DMS79 (cell line): ENCODE data around the gene IL1R2.
"Not testable (repeated sequence)": the region's sequence is repeated elsewhere in the genome, so short reads cannot be mapped to it uniquely, and the experiment has no call there.

Experiments
- DNase-seq: peaks from one replicate; lab custom pipeline; 2025; lab: John Stamatoyannopoulos, UW

IL1R2 gene

DNA sequence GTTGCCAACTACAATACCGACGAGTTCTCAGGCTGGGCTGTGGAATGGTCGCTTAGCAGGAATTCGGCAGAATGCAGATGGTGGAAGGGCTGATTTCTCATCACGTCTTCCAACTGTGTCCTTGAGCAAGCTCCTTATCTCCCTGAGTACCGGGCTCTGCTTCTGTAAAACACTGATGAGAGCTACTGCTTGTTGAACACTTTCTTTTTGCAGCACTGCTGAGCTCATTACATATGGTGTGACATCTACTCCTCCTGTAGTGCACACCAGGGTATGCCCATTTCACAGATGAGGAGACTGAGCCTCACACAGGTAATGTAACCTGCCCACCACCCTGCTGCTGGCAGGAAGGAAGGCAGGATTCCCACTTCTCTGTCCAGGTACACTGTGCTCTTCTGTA, 8.3 kb downstream of the IL1R2 start:
- no peak for DNase-seq

DNA sequence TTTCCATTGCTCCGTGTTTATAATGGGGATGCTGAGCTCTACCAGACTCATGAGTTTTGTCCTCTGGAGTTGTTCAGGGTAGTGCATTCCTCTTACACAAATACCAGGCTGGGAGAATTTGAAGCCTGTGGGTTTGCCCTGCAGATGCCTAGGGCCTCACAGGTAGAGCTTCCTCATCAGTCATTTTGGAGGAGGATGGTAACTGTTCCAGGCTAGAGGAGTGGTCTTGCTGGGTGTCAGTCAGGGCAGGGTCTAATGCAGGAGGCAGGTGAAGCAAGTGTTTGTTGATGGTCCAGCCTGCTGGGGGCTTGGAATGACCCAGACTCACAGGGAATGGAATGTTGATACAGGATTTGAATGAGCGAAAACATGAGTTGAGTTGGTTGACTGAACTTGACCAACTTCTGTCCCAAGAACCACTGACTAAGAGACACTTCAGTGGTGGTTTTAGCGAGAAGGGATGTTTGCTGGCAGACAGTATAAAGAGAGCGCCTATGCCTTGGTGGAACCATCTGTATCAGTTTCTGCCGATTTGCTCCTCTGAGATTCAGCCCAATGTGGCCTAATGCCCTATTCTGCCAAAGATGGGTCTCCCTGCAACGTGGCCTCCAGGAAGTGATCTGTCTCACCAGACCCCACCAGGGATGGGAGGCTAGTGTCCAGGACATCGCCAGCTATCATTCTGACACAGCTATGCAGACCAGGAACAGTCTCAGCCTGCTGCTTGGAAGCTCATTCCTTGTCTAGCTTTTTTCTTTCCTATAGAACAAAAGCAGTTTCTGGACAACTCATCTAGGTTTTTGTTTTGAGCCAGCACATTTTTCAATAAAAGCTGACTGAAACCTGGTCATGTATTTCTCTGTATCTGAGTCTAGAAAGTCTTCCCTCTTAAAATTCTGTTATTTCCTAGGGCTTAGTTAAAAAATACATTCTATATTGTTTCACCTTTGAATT, 9.3 kb downstream of the IL1R2 start:
- DNase-seq: no peak

DNA sequence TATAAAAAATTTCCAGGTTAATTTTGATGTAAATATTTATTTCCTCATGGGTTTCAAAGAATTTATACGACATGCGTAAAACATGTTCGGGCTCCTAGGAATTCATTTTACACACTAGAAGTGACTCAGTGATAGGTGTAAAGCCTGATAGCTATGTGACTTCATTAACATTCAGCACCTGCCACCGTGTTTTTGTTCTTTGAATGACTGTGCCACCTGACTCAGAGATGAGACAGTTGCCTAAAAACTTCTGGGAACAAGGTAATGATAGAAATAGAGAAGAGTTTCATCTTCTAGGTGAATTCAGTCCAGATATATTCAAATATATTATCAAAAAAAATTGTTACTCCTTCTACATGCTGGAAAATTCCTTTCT, 10.0 kb downstream of the IL1R2 start:
- no peak for DNase-seq

- DNase-seq: no peak
Observed at GRCh38 chr2:102002228-102002627, 10.5 kb downstream of the IL1R2 start.

DNA sequence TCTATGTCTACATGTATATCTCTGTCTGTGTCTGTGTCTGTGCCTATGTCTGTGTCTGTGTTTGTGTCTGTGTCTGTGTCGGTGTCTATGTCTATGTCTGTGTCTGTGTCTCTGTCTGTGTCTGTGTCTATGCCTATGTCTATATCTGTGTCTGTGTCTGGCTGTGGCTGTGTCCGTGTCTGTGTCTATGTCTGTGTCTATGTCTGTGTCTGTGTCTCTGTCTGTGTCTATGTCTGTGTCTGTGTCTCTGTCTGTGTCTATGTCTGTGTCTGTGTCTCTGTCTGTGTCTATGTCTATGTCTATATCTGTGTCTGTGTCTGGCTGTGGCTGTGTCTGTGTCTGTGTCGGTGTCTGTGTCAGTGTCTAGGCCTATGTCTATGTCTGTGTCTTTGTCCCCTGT, 11.1 kb downstream of the IL1R2 start:
- not testable (repeated sequence) for DNase-seq

DNA sequence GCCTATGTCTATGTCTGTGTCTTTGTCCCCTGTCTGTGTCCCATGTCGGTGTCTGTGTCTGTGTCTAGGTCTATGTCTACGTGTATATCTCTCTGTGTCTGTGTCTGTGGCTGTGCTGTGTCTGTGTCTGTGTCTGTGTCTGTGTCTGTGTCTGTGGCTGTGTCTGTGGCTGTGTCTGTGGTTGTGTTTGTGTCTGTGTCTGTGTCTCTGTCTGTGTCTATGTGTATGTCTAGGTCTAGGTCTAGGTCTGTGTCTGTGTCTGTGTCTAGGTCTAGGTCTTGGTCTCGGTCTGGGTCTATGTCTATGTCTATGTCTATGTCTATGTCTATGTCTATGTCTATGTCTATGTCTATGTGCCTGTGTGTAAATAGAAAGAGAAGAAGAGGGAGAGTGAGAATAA, 11.9 kb downstream of the IL1R2 start:
- DNase-seq: no peak

GRCh38 chr2:102004581-102004980, 12.8 kb downstream of the IL1R2 start:
- DNase-seq: no peak

DNA sequence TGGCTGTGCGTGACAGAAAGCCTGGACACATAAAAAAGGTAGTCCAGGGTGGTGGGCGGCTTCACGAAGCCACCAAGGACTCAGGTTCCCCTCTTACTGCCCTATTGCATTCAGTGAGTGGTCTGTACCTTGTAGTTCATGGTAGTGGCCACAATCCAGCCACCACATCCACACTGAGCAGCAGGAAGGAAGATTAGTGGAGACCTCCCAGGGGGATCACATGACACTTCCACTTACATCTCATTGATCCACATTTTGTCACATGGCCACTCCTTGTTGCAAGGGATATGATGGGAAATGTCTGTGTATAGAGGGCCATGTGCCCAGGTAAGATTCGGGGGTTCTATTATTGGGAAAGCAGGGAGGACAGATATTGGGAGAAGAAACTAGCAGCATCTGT, 13.7 kb downstream of the IL1R2 start:
- no peak for DNase-seq

DNA sequence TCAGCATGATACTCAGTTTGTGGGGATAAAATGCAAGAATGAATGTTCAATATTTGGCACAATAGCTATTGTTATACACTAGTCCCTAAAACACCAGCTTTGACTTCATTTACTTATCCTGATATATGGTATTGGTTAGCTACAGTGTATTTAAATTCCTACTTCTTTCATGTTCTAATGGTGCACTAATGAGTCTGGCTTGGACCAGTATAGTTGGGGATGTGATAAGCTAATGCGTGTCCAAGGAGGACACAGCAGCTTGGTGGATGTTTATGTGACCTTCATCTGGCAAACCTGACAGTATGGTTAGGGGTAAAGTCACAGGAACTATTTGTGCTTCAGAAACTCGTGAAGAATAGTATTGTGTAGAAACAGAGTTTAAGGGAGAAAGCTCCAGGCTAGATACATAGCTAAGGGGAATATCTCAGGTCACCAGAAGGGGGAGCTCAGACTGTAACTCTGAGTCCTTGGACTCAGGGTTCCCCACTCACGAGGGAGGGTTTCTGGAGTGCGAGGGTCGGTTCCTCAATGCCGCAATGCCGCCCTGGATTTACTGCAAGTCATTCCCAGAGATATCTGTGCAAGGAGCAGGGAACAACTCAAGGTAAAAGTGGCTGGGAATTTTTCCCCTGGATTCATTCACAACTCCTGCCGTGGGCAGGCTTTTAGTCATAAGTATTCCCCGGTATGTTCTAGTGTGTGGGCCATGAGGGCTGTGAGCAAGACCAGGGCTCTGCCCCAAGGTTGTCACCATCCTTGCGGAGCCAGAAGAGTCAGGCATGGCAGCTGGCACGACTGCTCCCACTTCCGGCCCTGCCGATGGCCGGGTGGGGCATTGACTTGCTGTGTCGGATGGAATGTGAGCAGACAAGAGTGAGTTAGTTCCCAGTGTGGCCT, 14.5 kb downstream of the IL1R2 start:
- no peak for DNase-seq

DNA sequence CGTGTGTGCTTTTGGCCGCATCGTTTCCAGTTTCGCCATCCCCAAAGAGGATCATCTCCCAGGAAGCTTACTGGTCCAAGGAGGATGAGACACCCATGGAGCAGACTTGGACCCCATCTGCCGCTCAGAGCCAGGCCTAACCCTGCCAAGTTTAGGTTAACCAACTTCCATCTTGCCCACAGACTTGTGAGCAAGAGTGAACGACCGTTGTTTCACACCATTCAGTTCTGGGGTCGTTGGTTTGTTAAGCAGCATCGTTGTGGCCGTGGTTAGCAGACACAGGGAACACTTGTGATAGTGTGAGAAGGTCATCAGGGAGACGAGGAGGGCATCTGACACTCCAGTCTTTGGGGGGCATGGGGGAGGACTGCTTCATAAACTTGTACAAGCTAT, 15.1 kb downstream of the IL1R2 start:
- DNase-seq: no peak

GRCh38 chr2:102008490-102008889, 16.7 kb downstream of the IL1R2 start:
- DNase-seq: no peak

DNA sequence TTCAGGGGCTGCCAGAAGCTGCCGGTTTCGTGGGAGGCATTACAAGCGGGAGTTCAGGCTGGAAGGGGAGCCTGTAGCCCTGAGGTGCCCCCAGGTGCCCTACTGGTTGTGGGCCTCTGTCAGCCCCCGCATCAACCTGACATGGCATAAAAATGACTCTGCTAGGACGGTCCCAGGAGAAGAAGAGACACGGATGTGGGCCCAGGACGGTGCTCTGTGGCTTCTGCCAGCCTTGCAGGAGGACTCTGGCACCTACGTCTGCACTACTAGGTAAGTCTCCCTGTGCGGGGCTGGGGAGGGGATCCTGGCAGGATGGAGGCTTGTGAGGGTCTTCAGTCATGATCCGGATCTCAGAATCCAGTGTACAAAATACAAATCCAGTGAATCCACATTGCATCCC, 17.8 kb downstream of the IL1R2 start:
- no peak for DNase-seq

DNA sequence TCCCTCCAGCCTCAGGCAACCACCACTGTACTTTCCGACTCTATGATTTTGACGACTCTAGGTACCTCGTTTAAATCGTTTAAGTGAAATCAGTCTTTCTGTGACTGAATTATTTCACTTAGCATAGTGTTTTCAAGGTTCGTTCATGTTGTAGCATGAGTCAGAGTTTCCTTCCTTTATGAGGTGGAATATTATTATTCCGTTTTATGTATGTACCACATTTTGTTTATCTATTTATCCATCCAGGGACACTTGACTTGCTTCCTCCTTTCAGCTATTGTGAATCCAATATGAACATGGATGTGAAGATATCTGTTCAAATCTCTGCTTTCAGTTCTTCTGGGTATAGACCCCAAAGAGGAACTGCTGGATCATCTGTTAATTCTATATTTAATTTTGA, 19.1 kb downstream of the IL1R2 start:
- no peak for DNase-seq

DNA sequence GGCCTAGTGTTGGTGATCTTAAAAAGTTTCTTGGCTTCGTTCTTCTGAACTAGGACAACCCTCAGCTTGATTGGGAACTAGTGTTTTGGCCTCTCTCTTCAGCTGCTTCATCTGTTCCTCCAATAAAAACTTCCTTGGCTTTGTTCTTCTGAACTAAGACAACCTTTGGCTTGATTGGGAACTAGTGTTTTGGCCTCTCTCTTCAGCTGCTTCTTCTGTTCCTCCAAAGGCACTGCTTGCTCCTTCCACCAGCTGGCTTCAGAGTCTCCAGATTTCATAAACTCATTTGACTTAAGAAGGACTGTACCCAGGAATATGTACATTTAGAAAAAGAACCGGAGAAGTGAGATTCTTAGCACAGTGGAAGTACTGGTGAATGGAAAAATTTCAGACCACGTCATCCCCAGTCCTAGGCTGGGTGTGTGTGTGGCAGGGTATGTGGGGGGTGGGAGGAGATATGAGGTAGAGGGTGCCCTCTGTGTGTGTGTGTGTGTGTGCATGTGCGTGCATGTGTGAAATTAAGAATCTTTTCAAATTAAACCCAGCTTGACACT, 20.4 kb downstream of the IL1R2 start:
- DNase-seq: no peak

DNA sequence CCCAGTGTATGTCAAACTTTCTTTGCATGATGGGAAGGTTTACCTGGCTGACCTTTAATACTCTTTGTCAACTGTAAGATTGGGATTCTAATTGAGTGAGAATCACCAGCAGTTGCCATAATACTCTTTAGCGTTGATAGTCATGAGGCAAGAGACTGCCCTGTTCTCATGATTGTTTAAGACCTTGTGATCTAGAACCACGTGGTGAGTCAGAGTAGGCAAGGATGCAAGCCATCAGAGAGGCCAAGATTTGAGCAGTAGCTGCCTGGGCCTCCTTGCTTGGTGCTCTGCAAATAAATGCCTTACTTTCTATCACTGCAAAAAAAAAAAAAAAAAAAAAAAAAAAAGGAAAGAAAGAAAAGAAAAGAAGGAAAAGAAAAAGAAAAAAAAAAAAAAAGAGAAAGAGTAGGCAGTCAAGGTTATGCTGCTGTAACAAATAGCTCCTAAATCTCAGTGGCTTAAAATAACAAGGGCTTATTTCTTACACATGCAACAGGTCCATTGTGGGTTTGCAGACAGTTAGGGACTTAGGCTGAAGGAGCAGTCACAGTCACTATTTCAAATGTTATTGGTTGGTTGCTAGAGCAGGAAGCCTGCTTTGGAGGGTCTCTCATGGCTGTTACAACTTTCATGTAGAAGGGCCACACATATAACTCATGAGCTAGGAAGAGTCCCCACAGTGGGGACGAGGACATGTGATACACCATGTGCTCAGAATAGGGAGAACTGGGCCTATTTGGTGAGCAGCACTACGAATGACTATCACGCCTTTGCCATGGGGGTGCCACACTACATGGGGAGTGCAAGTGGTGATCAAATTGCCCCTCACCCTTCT, 21.7 kb downstream of the IL1R2 start:
- DNase-seq: no peak

GRCh38 chr2:102014041-102014345, 22.2 kb downstream of the IL1R2 start:
- DNase-seq: no peak

DNA sequence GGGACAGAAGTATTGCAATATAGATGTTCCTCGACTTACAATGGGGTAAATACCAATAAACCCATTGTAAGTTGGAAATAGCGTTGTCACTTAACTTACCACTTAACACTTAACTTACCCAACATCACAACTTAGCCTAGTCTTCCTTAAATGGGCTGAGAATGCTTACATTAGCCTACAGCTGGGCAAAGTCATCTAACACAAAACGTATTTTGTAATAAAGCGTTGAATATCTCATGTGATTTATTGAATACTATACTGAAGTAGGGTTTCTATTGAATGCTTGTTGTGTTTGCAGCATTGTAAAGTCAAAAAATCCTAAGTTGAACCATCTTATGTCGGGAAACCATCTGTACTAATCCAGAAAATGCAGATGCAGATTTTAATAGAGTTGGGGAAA, 23.6 kb downstream of the IL1R2 start:
- no peak for DNase-seq

GRCh38 chr2:102016399-102016955, 24.7 kb downstream of the IL1R2 start:
- no peak for DNase-seq

DNA sequence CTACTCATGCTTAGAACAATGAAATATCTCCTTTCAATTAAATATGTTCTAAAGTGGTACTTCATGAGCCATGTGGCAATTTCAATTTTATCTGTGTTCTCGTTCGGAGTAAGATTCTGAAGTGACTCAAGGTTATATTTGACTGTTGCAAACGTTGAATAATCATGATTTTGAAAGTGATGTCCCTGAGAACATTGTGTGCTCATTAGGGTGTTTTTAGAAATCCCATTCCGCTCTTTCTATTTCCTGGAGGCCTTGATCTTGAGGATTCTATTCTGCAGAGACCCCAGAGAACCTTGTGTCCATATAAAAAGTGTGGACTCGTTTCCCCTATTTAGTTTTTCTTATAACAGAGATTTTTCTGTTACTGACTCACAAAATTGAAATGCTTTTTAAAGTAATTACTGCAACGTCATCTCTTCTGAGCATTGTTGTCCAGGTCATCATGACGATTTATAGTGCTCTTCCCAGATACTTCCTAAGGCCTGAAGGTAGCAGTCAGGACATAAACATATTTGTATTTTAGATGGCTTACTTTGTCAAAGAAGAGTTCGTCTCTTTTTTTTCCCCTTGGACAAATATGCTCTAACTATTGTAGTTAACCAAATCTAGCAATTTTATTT, 27.2 kb downstream of the IL1R2 start:
- no peak for DNase-seq

GRCh38 chr2:102020596-102021170, 28.9 kb downstream of the IL1R2 start:
- DNase-seq: peak; percentile 1

DNA sequence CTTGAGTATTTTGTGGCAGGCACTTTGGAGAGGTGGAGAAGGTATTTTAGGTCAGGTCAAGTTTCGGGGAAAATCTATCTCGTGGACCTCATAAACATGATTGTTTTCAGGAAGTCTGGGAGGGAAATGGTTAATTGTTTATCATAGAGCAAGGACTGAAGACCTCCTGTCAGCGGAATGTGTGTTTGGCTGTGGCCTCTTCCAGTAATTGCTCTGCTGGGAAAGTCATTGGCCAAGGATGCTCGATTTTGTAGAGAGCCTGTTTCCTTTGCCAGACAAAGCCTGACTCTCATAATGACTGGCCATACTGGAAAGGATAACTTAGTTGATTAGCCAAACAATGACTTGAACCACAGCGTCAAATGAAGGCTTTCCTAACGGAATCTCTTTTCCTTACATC, 30.0 kb downstream of the IL1R2 start:
- no peak for DNase-seq
